SH-SY5Y (cell line): ENCODE results near the gene ZC3H14.

Experiments
- GATA2 ChIP-seq: IDR thresholded peaks from 2 replicates; pipeline ENCODE4 v1.6.1; 2011; ENCODE audit warnings: mild to moderate bottlenecking, low read depth, low read length
- GATA3 ChIP-seq: IDR thresholded peaks from 2 replicates; pipeline ENCODE4 v1.6.1; 2011; ENCODE audit warnings: low read depth, mild to moderate bottlenecking, low read length, moderate library complexity

DNA sequence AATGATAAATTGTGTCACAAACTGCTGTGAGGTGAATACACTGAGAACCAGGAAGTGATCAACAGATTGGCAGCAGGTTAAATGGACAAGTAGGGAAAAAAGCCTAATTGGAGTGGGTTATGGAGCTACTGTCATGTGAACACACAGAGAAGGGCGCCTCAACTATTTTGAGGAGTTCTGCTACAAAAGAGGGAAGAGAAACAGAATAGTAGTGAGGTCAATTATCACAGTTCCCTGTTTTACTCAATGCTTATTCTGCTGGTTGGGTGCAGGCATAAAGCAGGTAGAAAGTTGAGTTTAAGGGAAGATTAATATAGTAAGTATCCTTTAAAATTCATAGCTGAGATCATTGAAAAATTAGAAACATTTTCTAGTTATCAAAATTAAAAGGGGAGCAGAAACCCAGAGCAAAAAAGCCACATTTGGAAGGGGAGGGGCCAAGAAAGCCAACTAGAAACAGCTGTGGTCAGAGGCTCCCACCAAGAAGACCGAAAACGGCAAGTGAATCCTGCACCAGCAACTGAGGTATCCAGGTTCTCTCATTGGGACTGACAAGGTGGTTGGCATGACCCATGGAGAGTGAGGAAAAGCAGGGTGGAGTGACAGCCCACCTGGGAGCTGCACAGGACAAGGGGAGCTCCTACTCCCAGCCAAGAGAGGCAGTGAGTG lies 105.7 kb downstream of the ZC3H14 start:
- TF ChIP-seq GATA3 (no peak), GATA2 (no peak)
